Measurements from ENCODE around the gene ANKS1B. TPM values are rescaled to one million over a fixed set of nuclear protein-coding genes. Genes with fewer than 3 reads are reported as not detected.

ANKS1B gene
- total RNA-seq, 1 donor from 2014 or later = 8.2 TPM

GRCh38 chr12:98912401-98912974, 1072.2 kb downstream of the ANKS1B start:
- Histone ChIP-seq H3K27me3 (no peaks in the 10 kb centered on the region), H3K36me3 (no peaks in the 10 kb centered on the region), H3K4me1 (no peaks in the 10 kb centered on the region), H3K4me3 (no peak overlapping the region), H3K27ac (no peak overlapping the region), H3K9me3 (no peaks in the 10 kb centered on the region)
- intact Hi-C loops (cut with DNase I) = no loop called here
- no peak for TF ChIP-seq CTCF (IDR thresholded peaks at IDR 0.05)
- no peak for DNase-seq (ENCODE audit: low spot score in 2 of 2)

GRCh38 chr12:98911396-98911795, 1073.3 kb downstream of the ANKS1B start:
- no peak for DNase-seq (ENCODE audit: low spot score in 2 of 2)
- no peaks in the 10 kb centered on the region for H3K36me3 ChIP-seq
- intact Hi-C loops (cut with DNase I) = no loop called here
- H3K27me3 ChIP-seq = no peaks in the 10 kb centered on the region
- no peak for TF ChIP-seq CTCF (IDR thresholded peaks at IDR 0.05)
- no peak overlapping the region for H3K4me3 ChIP-seq
- H3K4me1 ChIP-seq = no peaks in the 10 kb centered on the region
- H3K9me3 ChIP-seq = no peaks in the 10 kb centered on the region
- H3K27ac ChIP-seq = no peak overlapping the region

- Histone ChIP-seq H3K9me3 (no peaks in the 10 kb centered on the region), H3K4me1 (no peaks in the 10 kb centered on the region), H3K27me3 (no peaks in the 10 kb centered on the region), H3K36me3 (no peaks in the 10 kb centered on the region), H3K4me3 (no peak overlapping the region), H3K27ac (no peak overlapping the region)
- TF ChIP-seq CTCF (IDR thresholded peaks at IDR 0.05) = no peak
- DNase-seq (ENCODE audit: low spot score in 2 of 2) = no peak
- intact Hi-C loops (cut with DNase I) = no loop called here
Observed at GRCh38 chr12:98909746-98910145, 1075.0 kb downstream of the ANKS1B start.

- intact Hi-C loops (cut with DNase I) = no loop called here
- H3K27me3 ChIP-seq = no peaks in the 10 kb centered on the region
- DNase-seq (ENCODE audit: low spot score in 2 of 2) = no peak
Observed at GRCh38 chr12:98908866-98909265, 1075.9 kb downstream of the ANKS1B start.

GRCh38 chr12:98903875-98904274, 1080.9 kb downstream of the ANKS1B start:
- Histone ChIP-seq H3K4me1 (no peaks in the 10 kb centered on the region), H3K4me3 (no peak overlapping the region), H3K9me3 (no peaks in the 10 kb centered on the region), H3K27me3 (no peaks in the 10 kb centered on the region), H3K27ac (no peak overlapping the region), H3K36me3 (no peaks in the 10 kb centered on the region)
- intact Hi-C loops (cut with DNase I) = no loop called here
- no peak for DNase-seq (ENCODE audit: low spot score in 2 of 2)
- no peak for TF ChIP-seq CTCF (IDR thresholded peaks at IDR 0.05)

More at GRCh38 chr12:98908866-98909265, 1075.9 kb downstream of the ANKS1B start:
- H3K4me3 ChIP-seq = no peak overlapping the region
- no peaks in the 10 kb centered on the region for H3K36me3 ChIP-seq
- no peaks in the 10 kb centered on the region for H3K9me3 ChIP-seq
- TF ChIP-seq CTCF (IDR thresholded peaks at IDR 0.05) = no peak
- no peaks in the 10 kb centered on the region for H3K4me1 ChIP-seq
- no peak overlapping the region for H3K27ac ChIP-seq

GRCh38 chr12:98901189-98901588, 1083.5 kb downstream of the ANKS1B start:
- no peaks in the 10 kb centered on the region for H3K27me3 ChIP-seq
- H3K36me3 ChIP-seq = no peaks in the 10 kb centered on the region
- H3K4me1 ChIP-seq = no peaks in the 10 kb centered on the region
- intact Hi-C loops (cut with DNase I) = no loop called here
- TF ChIP-seq CTCF (IDR thresholded peaks at IDR 0.05) = no peak
- no peak for DNase-seq (ENCODE audit: low spot score in 2 of 2)
- H3K9me3 ChIP-seq = no peaks in the 10 kb centered on the region
- H3K4me3 ChIP-seq = no peak overlapping the region
- no peak overlapping the region for H3K27ac ChIP-seq
